Measurements from ENCODE around the gene SIAH2. TPM values are rescaled to one million over a fixed set of nuclear protein-coding genes. Genes with fewer than 3 reads are reported as not detected.

Gene SIAH2
- polyA plus RNA-seq, 3 donors: 24.6 to 43.5 (median 28.2) TPM

- 100% methylated on average over 3 of the region's 3 CpGs for WGBS (ENCODE audit: insufficient coverage)
- H3K27me3 ChIP-seq (ENCODE audit: control insufficient read depth in 2 of 2, insufficient read depth in 2 of 2, low read length in 2 of 2): no peaks in the 10 kb centered on the region
- no peaks in the 10 kb centered on the region for H3K36me3 ChIP-seq (replicated peaks in 1 of 2; ENCODE audit: control insufficient read depth in 1 of 2, insufficient read depth in 2 of 2, low read length in 2 of 2)
- H3K4me2 ChIP-seq (replicated peaks; ENCODE audit: extremely low read depth, low read length, poor library complexity, severe bottlenecking): no peak overlapping the region
- Mint-ChIP-seq H3K4me3 (no peak overlapping the region), H3K36me3 (no peaks in the 10 kb centered on the region), H3K4me1 (peaks cover 2% of the 10 kb centered on the region), H3K27ac (no peak overlapping the region), H3K27me3 (ENCODE audit: low read depth in 3 of 3) (peaks cover 0 to 3% (median 1%) of the 10 kb centered on the region in 3 donors), H3K9me3 (peaks cover 0 to 1% (median 0%) of the 10 kb centered on the region in 7 donors)
- TF ChIP-seq CTCF (IDR thresholded peaks at IDR 0.05): no peak
- H3K4me1 ChIP-seq (ENCODE audit: control insufficient read depth in 1 of 2, insufficient read depth in 2 of 2, low read length in 2 of 2): peaks cover 0 to 3% of the 10 kb centered on the region in 2 donors
- DNase-seq: no peak
- H3K9ac ChIP-seq (ENCODE audit: insufficient read depth, low read length, poor library complexity, severe bottlenecking): no peak overlapping the region
- no peak overlapping the region for H3K4me3 ChIP-seq (replicated peaks in 1 of 3; ENCODE audit: low read depth in 2 of 3, low read length in 3 of 3)
- H2AFZ ChIP-seq (ENCODE audit: insufficient read depth, low read depth, low read length, poor library complexity, severe bottlenecking): no peak overlapping the region
- intact Hi-C loops (cut with micrococcal nuclease): loop anchor here (5.0 to 10.0 kb wide), 3 partner anchors 53 to 423 kb away; no protein-coding TSS in a partner anchor
- H4K20me1 ChIP-seq (ENCODE audit: insufficient read depth, low read length): no peaks in the 10 kb centered on the region
- no peaks in the 10 kb centered on the region for H3K79me2 ChIP-seq (ENCODE audit: insufficient read depth, low read length)
- no peak overlapping the region for H3K27ac ChIP-seq (ENCODE audit: low read depth in 1 of 2, low read length in 2 of 2)
- no peaks in the 10 kb centered on the region for H3K9me3 ChIP-seq (replicated peaks in 1 of 2; ENCODE audit: control insufficient read depth in 1 of 2, insufficient read depth in 1 of 2, low read length in 2 of 2)
Observed at GRCh38 chr3:150722267-150722666, 40.7 kb downstream of the SIAH2 start.

GRCh38 chr3:150721285-150722130, 41.5 kb downstream of the SIAH2 start:
- Histone ChIP-seq H3K4me3 (replicated peaks in 1 of 3; ENCODE audit: low read depth in 2 of 3, low read length in 3 of 3) (no peak overlapping the region), H3K27me3 (ENCODE audit: control insufficient read depth in 2 of 2, insufficient read depth in 2 of 2, low read length in 2 of 2) (no peaks in the 10 kb centered on the region), H3K9me3 (replicated peaks in 1 of 2; ENCODE audit: control insufficient read depth in 1 of 2, insufficient read depth in 1 of 2, low read length in 2 of 2) (no peaks in the 10 kb centered on the region), H3K79me2 (ENCODE audit: insufficient read depth, low read length) (no peaks in the 10 kb centered on the region), H4K20me1 (ENCODE audit: insufficient read depth, low read length) (no peaks in the 10 kb centered on the region), H3K36me3 (replicated peaks in 1 of 2; ENCODE audit: control insufficient read depth in 1 of 2, insufficient read depth in 2 of 2, low read length in 2 of 2) (no peaks in the 10 kb centered on the region), H2AFZ (ENCODE audit: insufficient read depth, low read depth, low read length, poor library complexity, severe bottlenecking) (peak overlapping the region; percentile 46), H3K9ac (ENCODE audit: insufficient read depth, low read length, poor library complexity, severe bottlenecking) (no peak overlapping the region), H3K4me1 (ENCODE audit: control insufficient read depth in 1 of 2, insufficient read depth in 2 of 2, low read length in 2 of 2) (peaks cover 0 to 3% of the 10 kb centered on the region in 2 donors), H3K4me2 (replicated peaks; ENCODE audit: extremely low read depth, low read length, poor library complexity, severe bottlenecking) (no peak overlapping the region), H3K27ac (ENCODE audit: low read depth in 1 of 2, low read length in 2 of 2) (no peak overlapping the region)
- intact Hi-C loops (cut with micrococcal nuclease): loop anchor here (2.0 to 10.0 kb wide), 4 partner anchors 53 to 423 kb away; no protein-coding TSS in a partner anchor
- 43% methylated on average over 5 of the region's 13 CpGs for WGBS (ENCODE audit: insufficient coverage)
- Mint-ChIP-seq H3K27ac (no peak overlapping the region), H3K36me3 (no peaks in the 10 kb centered on the region), H3K27me3 (ENCODE audit: low read depth in 3 of 3) (peaks cover 1 to 3% (median 2%) of the 10 kb centered on the region in 3 donors), H3K4me3 (no peak overlapping the region), H3K9me3 (peaks cover 0 to 2% (median 0%) of the 10 kb centered on the region in 7 donors), H3K4me1 (peaks cover 2% of the 10 kb centered on the region)
- DNase-seq: peak; percentile 53 to 60 (median 57)
- peak; percentile 89 for TF ChIP-seq CTCF (IDR thresholded peaks at IDR 0.05)

All from CD14-positive monocyte (primary cell).